Right atrium auricular region (tissue), 2 donors: Measurements from ENCODE around the gene GYS1. TPM values are rescaled to one million over a fixed set of nuclear protein-coding genes. Genes with fewer than 3 reads are reported as not detected.

ENCODE experiments used
- microRNA-seq, 2 donors: library from miRNA; unstranded; fragments of <30 nt; microRNA quantifications; one replicate each; pipeline ENCODE4, GENCODE V29; 2016 to 2017; ENCODE audit warnings: borderline number of aligned reads in 2 of 2, borderline replicate concordance in 1 of 2
- total RNA-seq, 2 donors: library from RNA; depleted of rRNA; stranded (reverse); fragments of >200 nt; gene quantifications; one replicate each; pipeline ENCODE4 v1.1.0, GENCODE V29; 2016

The GYS1 gene
- total RNA-seq, 2 donors from 2014 or later, result 72.1 to 88.1 TPM

Small RNA genes lying within 50 kb of the gene (microRNA-seq; reads per million reads assigned to microRNA genes)
- gene MIR6798, result 0 to 0.71 reads per million in 2 donors

Other genes with a start within 250 kb of the GYS1 start
- gene IZUMO1, start 246.4 kb downstream of the GYS1 start, total RNA-seq, result not detected
- gene FUT1, start 240.7 kb downstream of the GYS1 start, total RNA-seq, result 1 to 10 TPM; 3.1 to 3.3 TPM
- gene FGF21, start 237.8 kb downstream of the GYS1 start, total RNA-seq, result not detected
- 10 to 100 TPM; 32.3 to 37.5 TPM for gene BCAT2, start 182.3 kb downstream of the GYS1 start, total RNA-seq
- gene HSD17B14, start 156.8 kb downstream of the GYS1 start, total RNA-seq, result 1 to 10 TPM; 3.7 to 6.3 TPM
- gene PLEKHA4, start 124.7 kb downstream of the GYS1 start, total RNA-seq, result 10 to 100 TPM; 22.4 to 25.1 TPM
- 10 to 100 TPM; 55.0 to 97.6 TPM for gene PPP1R15A, start 120.9 kb downstream of the GYS1 start, total RNA-seq
- not detected for gene TULP2, start 94.6 kb downstream of the GYS1 start, total RNA-seq
- 100 to 1,000 TPM; 347 to 411 TPM for gene NUCB1, start 93.0 kb downstream of the GYS1 start, total RNA-seq
- gene DHDH, start 59.6 kb downstream of the GYS1 start, total RNA-seq, result not detected
- gene BAX, start 38.4 kb downstream of the GYS1 start, total RNA-seq, result 10 to 100 TPM; 10.7 to 21.2 TPM
- 1,000 to 10,000 TPM; 1,493 to 3,053 TPM for gene FTL, start 28.0 kb downstream of the GYS1 start, total RNA-seq
- gene RUVBL2, start 578 bp upstream of the GYS1 start, total RNA-seq, result 10 to 100 TPM; 49.1 to 87.7 TPM
- gene LHB, start 23.8 kb upstream of the GYS1 start, total RNA-seq, result not detected
- gene CGB3, start 31.0 kb upstream of the GYS1 start, total RNA-seq, result not detected
- gene CGB2, start 38.6 kb upstream of the GYS1 start, total RNA-seq, result not detected
- not detected for gene CGB1, start 43.6 kb upstream of the GYS1 start, total RNA-seq
- gene CGB5, start 50.5 kb upstream of the GYS1 start, total RNA-seq, result not detected
- gene CGB8, start 55.8 kb upstream of the GYS1 start, total RNA-seq, result not detected
- not detected for gene CGB7, start 64.4 kb upstream of the GYS1 start, total RNA-seq
- gene NTF4, start 71.5 kb upstream of the GYS1 start, total RNA-seq, result not detected
- gene KCNA7, start 79.4 kb upstream of the GYS1 start, total RNA-seq, result 1 to 10 TPM in 1 of 2 donors, under 1 TPM in 1; 0.35 to 3.2 TPM
- 10 to 100 TPM; 62.7 to 89.4 TPM for gene SNRNP70, start 92.1 kb upstream of the GYS1 start, total RNA-seq
- 10 to 100 TPM; 31.5 to 35.0 TPM for gene LIN7B, start 121.1 kb upstream of the GYS1 start, total RNA-seq
- 1 to 10 TPM; 3.1 to 5.9 TPM for gene C19orf73, start 125.8 kb upstream of the GYS1 start, total RNA-seq
- 1 to 10 TPM; 5.0 to 6.8 TPM for gene PPFIA3, start 126.2 kb upstream of the GYS1 start, total RNA-seq
- gene HRC, start 162.1 kb upstream of the GYS1 start, total RNA-seq, result 1,000 to 10,000 TPM in 1 of 2 donors, 100 to 1,000 TPM in 1; 558 to 1,164 TPM
- gene TRPM4, start 164.5 kb upstream of the GYS1 start, total RNA-seq, result 10 to 100 TPM; 20.6 to 22.8 TPM